GM08714 (cell line): Measurements from ENCODE around the gene NOSIP.

Source experiments
- H3K4me3 ChIP-seq: fragments of 200-500 bp; sonication (Bioruptor generic); 2 replicates; pipeline ENCODE4 v1.5.1; 2014; ENCODE audit warnings: mild to moderate bottlenecking, low read length, inconsistent platforms
- ZNF274 ChIP-seq: IDR thresholded peaks from 2 replicates; pipeline ENCODE4 v1.6.1; 2012; ENCODE audit warnings: mild to moderate bottlenecking, low read depth, low read length

Gene NOSIP

GRCh38 chr19:49570997-49571676, 9.2 kb downstream of the NOSIP start:
- H3K4me3 ChIP-seq: no peak overlapping the region
- no peak for TF ChIP-seq ZNF274

GRCh38 chr19:49570138-49570856, 10.1 kb downstream of the NOSIP start:
- TF ChIP-seq ZNF274: no peak

GRCh38 chr19:49567861-49568441, 12.4 kb downstream of the NOSIP start:
- H3K4me3 ChIP-seq: no peak overlapping the region
- no peak for TF ChIP-seq ZNF274

More at GRCh38 chr19:49570138-49570856, 10.1 kb downstream of the NOSIP start:
- H3K4me3 ChIP-seq: no peak overlapping the region

GRCh38 chr19:49566302-49566701, 14.1 kb downstream of the NOSIP start:
- H3K4me3 ChIP-seq: no peak overlapping the region
- no peak for TF ChIP-seq ZNF274

DNA sequence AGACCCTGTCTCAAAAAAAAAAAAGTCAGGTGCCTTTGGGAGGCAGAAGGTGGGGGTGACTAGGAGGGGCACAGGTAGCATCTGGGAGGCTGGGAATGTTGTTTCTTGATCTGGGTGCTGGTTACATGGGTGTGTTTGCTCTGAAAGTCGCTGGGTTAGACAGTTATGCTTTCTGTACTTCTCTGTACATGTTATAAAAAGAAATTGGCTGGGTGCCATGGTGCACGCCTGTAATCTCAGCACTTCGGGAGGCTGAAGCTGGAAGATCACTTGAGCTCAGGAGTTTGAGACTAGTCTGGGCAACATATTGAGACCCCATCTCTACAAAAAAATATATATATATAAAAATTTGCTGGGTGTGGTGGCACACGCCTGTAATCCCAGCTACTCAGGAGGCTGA, 15.1 kb downstream of the NOSIP start:
- TF ChIP-seq ZNF274: no peak

DNA sequence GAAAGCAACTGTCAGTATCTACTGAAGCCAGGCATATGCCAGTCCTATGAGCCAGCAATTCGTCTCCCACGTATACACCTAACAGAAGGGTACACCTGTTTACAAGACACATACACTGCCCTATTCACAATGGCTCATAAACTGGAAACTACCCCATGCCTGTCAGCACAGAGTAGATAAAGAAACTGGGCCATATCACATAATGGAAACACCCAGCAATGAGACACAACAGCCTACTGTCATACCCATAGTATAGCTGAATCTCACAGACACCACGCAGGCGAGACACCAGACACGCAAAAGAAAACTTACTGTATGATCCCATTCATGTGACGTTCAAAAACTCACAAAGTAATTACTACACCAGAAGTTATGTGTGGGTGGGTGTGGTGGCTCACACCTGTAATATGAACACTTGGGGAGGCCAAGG, 15.7 kb downstream of the NOSIP start:
- no peak overlapping the region for H3K4me3 ChIP-seq
- TF ChIP-seq ZNF274: no peak

More for the DNA sequence above, 15.1 kb downstream of the NOSIP start:
- H3K4me3 ChIP-seq: no peak overlapping the region

DNA sequence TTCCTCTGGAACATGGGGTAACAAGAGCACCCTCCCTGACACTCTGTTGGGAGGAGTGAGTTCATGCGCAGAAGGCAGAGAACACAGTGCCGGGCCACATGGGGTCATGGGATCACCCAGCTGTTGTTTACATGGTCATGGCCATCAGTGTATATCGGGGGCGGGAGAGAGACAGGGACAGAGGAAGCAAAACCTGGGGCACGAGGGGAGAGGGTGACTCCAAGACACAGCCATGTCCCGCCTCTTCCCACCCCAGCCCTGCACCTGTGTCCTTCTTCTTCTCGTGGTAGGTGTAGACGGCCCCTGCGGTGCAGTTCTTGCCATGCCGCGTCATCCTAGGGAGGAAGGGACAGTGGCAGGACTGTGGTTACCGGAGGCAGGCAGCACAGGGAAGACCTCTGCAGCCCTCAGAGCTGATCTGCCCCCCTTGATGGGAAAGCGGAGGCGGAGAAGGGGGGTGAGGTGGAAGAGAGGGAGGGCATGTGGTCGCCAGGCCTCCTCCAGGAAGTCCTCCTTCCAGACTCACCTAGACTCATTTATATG, 19.9 kb downstream of the NOSIP start:
- no peak for TF ChIP-seq ZNF274
- H3K4me3 ChIP-seq: no peak overlapping the region

GRCh38 chr19:49559928-49560327, 20.4 kb downstream of the NOSIP start:
- TF ChIP-seq ZNF274: no peak
- H3K4me3 ChIP-seq: no peak overlapping the region

DNA sequence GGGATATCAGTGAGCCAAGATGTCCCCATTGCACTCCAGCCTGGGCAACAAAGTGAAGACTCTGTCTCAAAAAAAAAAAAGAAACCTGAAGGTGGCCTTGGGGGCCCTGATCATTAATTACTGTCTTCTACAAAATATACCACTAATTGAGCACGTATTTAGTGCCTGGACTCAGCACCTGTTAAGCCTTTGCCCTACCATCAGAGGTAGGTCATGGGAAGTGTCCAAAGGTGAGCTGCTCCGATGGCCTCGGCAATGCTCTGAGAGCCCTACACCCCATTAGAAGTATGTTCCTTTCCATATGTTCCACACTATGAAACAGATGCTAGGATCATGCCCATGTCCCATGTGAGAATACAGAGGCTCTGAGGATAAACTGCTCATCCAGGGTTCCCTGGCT, 20.9 kb downstream of the NOSIP start:
- no peak overlapping the region for H3K4me3 ChIP-seq
- TF ChIP-seq ZNF274: no peak

DNA sequence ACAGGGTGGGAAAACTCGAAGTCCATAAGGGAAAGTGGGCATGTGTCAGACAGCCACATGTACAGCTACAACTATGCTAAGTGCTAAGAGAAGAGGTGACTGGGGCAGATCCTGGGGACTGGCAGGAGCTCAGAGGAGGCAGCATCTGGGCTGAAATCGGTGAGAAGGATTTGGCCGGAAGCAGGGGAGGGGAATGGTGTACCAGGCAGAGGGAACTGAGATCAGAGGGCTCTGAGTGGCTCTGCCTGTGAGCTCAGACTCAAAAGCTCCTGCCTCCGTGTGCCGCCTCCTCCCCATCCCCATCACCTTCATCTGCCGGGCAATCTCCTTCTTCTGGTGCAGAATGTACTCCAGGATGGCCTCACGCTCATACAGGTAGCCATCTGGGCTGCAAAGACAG, 21.8 kb downstream of the NOSIP start:
- no peak for TF ChIP-seq ZNF274
- no peak overlapping the region for H3K4me3 ChIP-seq

DNA sequence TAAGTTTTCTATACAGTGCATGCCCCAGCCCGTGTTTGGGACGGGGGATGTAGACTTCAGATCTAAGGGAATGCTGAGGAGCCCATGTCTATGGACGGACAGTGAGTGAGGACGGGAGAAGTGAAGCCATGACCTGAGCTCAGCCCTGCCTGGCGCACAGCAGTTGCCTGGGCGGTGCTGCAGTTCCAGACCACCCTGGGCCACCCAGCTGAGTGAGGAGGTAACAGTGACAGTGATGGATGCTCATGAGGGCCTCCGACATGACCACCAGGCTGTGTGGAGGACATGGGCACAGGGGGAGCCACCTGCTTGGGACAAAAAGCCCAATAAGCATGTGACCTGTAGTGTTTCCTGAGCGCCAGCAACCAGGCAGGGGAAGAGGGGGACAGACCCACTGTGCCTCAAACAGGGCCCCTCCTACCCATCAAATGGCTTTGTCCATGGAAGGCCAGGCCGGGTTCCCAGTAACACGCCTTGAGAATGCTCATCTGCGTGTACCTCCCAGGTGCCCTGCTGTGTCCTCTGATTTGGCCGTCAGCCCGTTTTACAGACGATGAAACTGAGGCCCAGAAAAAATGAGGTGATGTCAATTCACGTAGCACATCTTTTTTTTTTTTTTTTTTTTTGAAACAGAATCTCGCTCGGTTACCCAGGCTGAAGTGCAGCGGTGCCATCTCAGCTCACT, 22.6 kb downstream of the NOSIP start:
- H3K4me3 ChIP-seq: no peak overlapping the region
- TF ChIP-seq ZNF274: no peak

GRCh38 chr19:49556412-49557398, 23.7 kb downstream of the NOSIP start:
- no peak for TF ChIP-seq ZNF274
- H3K4me3 ChIP-seq: no peak overlapping the region
